Effector memory CD4-positive, alpha-beta T cell (primary cell): Measurements from ENCODE around the gene SV2B.

Source experiments
- DNase-seq, 3 donors: peaks; one replicate each; pipeline ENCODE4 v3.0.0-alpha.2; 2020
- H3K27ac ChIP-seq: 2 replicates; pipeline ENCODE4 v1.7.0; 2013; ENCODE audit warnings: mild to moderate bottlenecking, low read length, moderate library complexity; ENCODE audit not compliant: insufficient read depth, poor library complexity, severe bottlenecking
- H3K27me3 ChIP-seq: replicated peaks from 2 replicates; pipeline ENCODE4 v1.7.0; 2013; ENCODE audit warnings: mild to moderate bottlenecking, low read length; ENCODE audit not compliant: insufficient read depth, control insufficient read depth, poor library complexity, severe bottlenecking
- H3K36me3 ChIP-seq: 2 replicates; pipeline ENCODE4 v1.7.0; 2013; ENCODE audit warnings: mild to moderate bottlenecking, low read length, moderate library complexity; ENCODE audit not compliant: control insufficient read depth, insufficient read depth
- H3K4me1 ChIP-seq: 2 replicates; pipeline ENCODE4 v1.7.0; 2013; ENCODE audit warnings: low read length, mild to moderate bottlenecking; ENCODE audit not compliant: control insufficient read depth, insufficient read depth, poor library complexity, severe bottlenecking
- H3K4me3 ChIP-seq: 2 replicates; pipeline ENCODE4 v1.7.0; 2013; ENCODE audit warnings: low read length, low read depth, mild to moderate bottlenecking; ENCODE audit not compliant: insufficient read depth, poor library complexity, severe bottlenecking
- H3K9me3 ChIP-seq: 2 replicates; pipeline ENCODE4 v1.7.0; 2013; ENCODE audit warnings: mild to moderate bottlenecking, low read length, moderate library complexity; ENCODE audit not compliant: control insufficient read depth

Gene SV2B

GRCh38 chr15:91118817-91119590 lies 18.9 kb downstream of the SV2B start:
- DNase-seq = no peak
- Histone ChIP-seq H3K9me3 (no peaks in the 10 kb centered on the region), H3K27me3 (peaks cover 3% of the 10 kb centered on the region), H3K4me1 (no peaks in the 10 kb centered on the region), H3K27ac (no peak overlapping the region), H3K36me3 (no peaks in the 10 kb centered on the region), H3K4me3 (no peak overlapping the region)

GRCh38 chr15:91122296-91122695 lies 22.2 kb downstream of the SV2B start:
- no peaks in the 10 kb centered on the region for H3K36me3 ChIP-seq

DNA sequence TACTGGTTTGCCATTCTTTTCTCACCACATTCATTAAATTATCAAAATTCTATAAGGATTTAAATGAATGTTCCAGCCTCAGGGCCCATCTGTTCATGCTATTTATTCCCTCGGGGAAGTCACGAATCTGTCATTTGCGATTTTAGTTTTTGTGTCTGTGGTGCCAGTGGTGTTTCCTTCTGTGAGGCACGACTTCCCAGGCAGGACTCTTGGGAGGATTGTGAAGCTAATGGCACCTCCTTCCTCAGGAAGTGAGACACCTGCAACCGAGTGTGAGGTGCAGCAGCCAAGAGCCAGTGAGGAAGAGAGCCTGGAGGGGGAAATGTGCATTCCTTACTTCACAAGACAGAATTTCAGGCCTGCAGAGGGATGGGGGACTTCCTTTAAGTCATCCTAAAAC lies 24.1 kb downstream of the SV2B start:
- no peak overlapping the region for H3K4me3 ChIP-seq
- no peaks in the 10 kb centered on the region for H3K36me3 ChIP-seq
- no peak for DNase-seq
- H3K9me3 ChIP-seq = no peaks in the 10 kb centered on the region
- H3K27ac ChIP-seq = no peak overlapping the region
- H3K4me1 ChIP-seq = no peaks in the 10 kb centered on the region
- H3K27me3 ChIP-seq = peaks cover 7% of the 10 kb centered on the region

More at GRCh38 chr15:91122296-91122695, 22.2 kb downstream of the SV2B start:
- Histone ChIP-seq H3K27ac (no peak overlapping the region), H3K4me1 (no peaks in the 10 kb centered on the region), H3K27me3 (peaks cover 3% of the 10 kb centered on the region), H3K4me3 (no peak overlapping the region), H3K9me3 (no peaks in the 10 kb centered on the region)
- no peak for DNase-seq

DNA sequence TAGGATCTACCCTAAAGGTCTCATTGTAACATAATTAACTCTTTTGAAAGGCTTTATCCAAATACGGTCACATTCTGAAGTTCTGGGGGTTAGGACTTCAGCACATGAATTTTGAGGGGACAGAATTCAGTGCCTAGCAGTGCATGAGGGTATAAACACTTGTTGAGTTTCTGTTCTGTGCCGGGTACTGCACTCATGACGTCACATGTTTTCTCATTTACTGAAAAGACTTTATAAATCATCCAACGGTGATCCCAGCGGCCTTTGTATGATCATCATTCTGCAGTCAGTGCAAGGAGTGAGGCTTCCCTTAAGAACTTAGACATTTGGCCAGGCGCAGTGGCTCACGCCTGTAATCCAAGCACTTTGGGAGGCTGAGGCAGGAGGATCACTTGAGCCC lies 25.1 kb downstream of the SV2B start:
- Histone ChIP-seq H3K36me3 (no peaks in the 10 kb centered on the region), H3K4me1 (no peaks in the 10 kb centered on the region), H3K9me3 (no peaks in the 10 kb centered on the region), H3K4me3 (no peak overlapping the region), H3K27ac (no peak overlapping the region), H3K27me3 (peaks cover 7% of the 10 kb centered on the region)
- DNase-seq = no peak

GRCh38 chr15:91126080-91126479 lies 26.0 kb downstream of the SV2B start:
- H3K27ac ChIP-seq = no peak overlapping the region

GRCh38 chr15:91127236-91127955 lies 27.3 kb downstream of the SV2B start:
- DNase-seq = no peak
- H3K27ac ChIP-seq = no peak overlapping the region

More at GRCh38 chr15:91126080-91126479, 26.0 kb downstream of the SV2B start:
- H3K4me1 ChIP-seq = no peaks in the 10 kb centered on the region
- DNase-seq = no peak
- H3K36me3 ChIP-seq = no peaks in the 10 kb centered on the region
- H3K27me3 ChIP-seq = peaks cover 7% of the 10 kb centered on the region
- H3K9me3 ChIP-seq = no peaks in the 10 kb centered on the region
- H3K4me3 ChIP-seq = no peak overlapping the region

GRCh38 chr15:91128016-91128415 lies 28.0 kb downstream of the SV2B start:
- Histone ChIP-seq H3K27ac (no peak overlapping the region), H3K36me3 (no peaks in the 10 kb centered on the region), H3K4me1 (no peaks in the 10 kb centered on the region), H3K27me3 (peaks cover 7% of the 10 kb centered on the region), H3K4me3 (no peak overlapping the region), H3K9me3 (no peaks in the 10 kb centered on the region)
- no peak for DNase-seq

More at GRCh38 chr15:91127236-91127955, 27.3 kb downstream of the SV2B start:
- peaks cover 7% of the 10 kb centered on the region for H3K27me3 ChIP-seq
- no peaks in the 10 kb centered on the region for H3K9me3 ChIP-seq
- no peak overlapping the region for H3K4me3 ChIP-seq
- no peaks in the 10 kb centered on the region for H3K36me3 ChIP-seq
- no peaks in the 10 kb centered on the region for H3K4me1 ChIP-seq

- Histone ChIP-seq H3K4me3 (no peak overlapping the region), H3K4me1 (no peaks in the 10 kb centered on the region), H3K36me3 (no peaks in the 10 kb centered on the region), H3K27ac (no peak overlapping the region), H3K9me3 (no peaks in the 10 kb centered on the region), H3K27me3 (peaks cover 4% of the 10 kb centered on the region)
- no peak for DNase-seq
Measured at GRCh38 chr15:91129436-91129835, 29.4 kb downstream of the SV2B start.

GRCh38 chr15:91132079-91132478 lies 32.0 kb downstream of the SV2B start:
- no peak overlapping the region for H3K27ac ChIP-seq
- H3K27me3 ChIP-seq = peaks cover 4% of the 10 kb centered on the region
- no peak for DNase-seq
- no peak overlapping the region for H3K4me3 ChIP-seq
- H3K36me3 ChIP-seq = no peaks in the 10 kb centered on the region
- no peaks in the 10 kb centered on the region for H3K9me3 ChIP-seq
- no peaks in the 10 kb centered on the region for H3K4me1 ChIP-seq

GRCh38 chr15:91133511-91133910 lies 33.5 kb downstream of the SV2B start:
- no peak for DNase-seq
- Histone ChIP-seq H3K36me3 (no peaks in the 10 kb centered on the region), H3K27ac (no peak overlapping the region), H3K4me1 (no peaks in the 10 kb centered on the region), H3K27me3 (peaks cover 7% of the 10 kb centered on the region), H3K4me3 (no peak overlapping the region), H3K9me3 (no peaks in the 10 kb centered on the region)
